ENCODE data around the gene LRRC1. TPM values are rescaled to one million over a fixed set of nuclear protein-coding genes. Genes with fewer than 3 reads are reported as not detected.

Gene LRRC1
- total RNA-seq, 1 donor from 2014 or later, result 2.6 TPM

- H3K27ac Mint-ChIP-seq (ENCODE audit: unreplicated experiment), result no peak overlapping the region
- no peak for TF ChIP-seq CTCF (IDR thresholded peaks at IDR 0.05; ENCODE audit: partially characterized antibody, unreplicated experiment)
- no peak for DNase-seq
- peaks cover 3% of the 10 kb centered on the region for H3K9me3 Mint-ChIP-seq (ENCODE audit: unreplicated experiment)
- H3K27me3 Mint-ChIP-seq (ENCODE audit: unreplicated experiment), result no peaks in the 10 kb centered on the region
- peaks cover 15% of the 10 kb centered on the region for H3K4me1 Mint-ChIP-seq (ENCODE audit: low read depth, unreplicated experiment)
- H3K4me3 Mint-ChIP-seq (ENCODE audit: unreplicated experiment), result no peak overlapping the region
- H3K36me3 Mint-ChIP-seq (ENCODE audit: unreplicated experiment), result no peaks in the 10 kb centered on the region
Measured at GRCh38 chr6:53898026-53898795, 103.4 kb downstream of the LRRC1 start.

- no peaks in the 10 kb centered on the region for H3K27me3 Mint-ChIP-seq (ENCODE audit: unreplicated experiment)
- peaks cover 3% of the 10 kb centered on the region for H3K9me3 Mint-ChIP-seq (ENCODE audit: unreplicated experiment)
- H3K27ac Mint-ChIP-seq (ENCODE audit: unreplicated experiment), result no peak overlapping the region
- DNase-seq, result no peak
- H3K36me3 Mint-ChIP-seq (ENCODE audit: unreplicated experiment), result no peaks in the 10 kb centered on the region
- H3K4me1 Mint-ChIP-seq (ENCODE audit: low read depth, unreplicated experiment), result peaks cover 16% of the 10 kb centered on the region
- H3K4me3 Mint-ChIP-seq (ENCODE audit: unreplicated experiment), result no peak overlapping the region
- TF ChIP-seq CTCF (IDR thresholded peaks at IDR 0.05; ENCODE audit: partially characterized antibody, unreplicated experiment), result no peak
Measured at GRCh38 chr6:53899512-53899911, 104.7 kb downstream of the LRRC1 start.

GRCh38 chr6:53903357-53903756, 108.6 kb downstream of the LRRC1 start:
- Mint-ChIP-seq H3K9me3 (ENCODE audit: unreplicated experiment) (peaks cover 2% of the 10 kb centered on the region), H3K27ac (ENCODE audit: unreplicated experiment) (no peak overlapping the region), H3K4me1 (ENCODE audit: low read depth, unreplicated experiment) (peaks cover 6% of the 10 kb centered on the region), H3K4me3 (ENCODE audit: unreplicated experiment) (no peak overlapping the region), H3K27me3 (ENCODE audit: unreplicated experiment) (no peaks in the 10 kb centered on the region), H3K36me3 (ENCODE audit: unreplicated experiment) (no peaks in the 10 kb centered on the region)
- DNase-seq, result no peak
- no peak for TF ChIP-seq CTCF (IDR thresholded peaks at IDR 0.05; ENCODE audit: partially characterized antibody, unreplicated experiment)

GRCh38 chr6:53906103-53906502, 111.3 kb downstream of the LRRC1 start:
- no peak for DNase-seq
- H3K36me3 Mint-ChIP-seq (ENCODE audit: unreplicated experiment), result no peaks in the 10 kb centered on the region
- no peak for TF ChIP-seq CTCF (IDR thresholded peaks at IDR 0.05; ENCODE audit: partially characterized antibody, unreplicated experiment)
- H3K4me3 Mint-ChIP-seq (ENCODE audit: unreplicated experiment), result no peak overlapping the region
- no peaks in the 10 kb centered on the region for H3K27me3 Mint-ChIP-seq (ENCODE audit: unreplicated experiment)
- no peak overlapping the region for H3K27ac Mint-ChIP-seq (ENCODE audit: unreplicated experiment)
- peaks cover 6% of the 10 kb centered on the region for H3K4me1 Mint-ChIP-seq (ENCODE audit: low read depth, unreplicated experiment)
- no peaks in the 10 kb centered on the region for H3K9me3 Mint-ChIP-seq (ENCODE audit: unreplicated experiment)

GRCh38 chr6:53906842-53907241, 112.0 kb downstream of the LRRC1 start:
- H3K27ac Mint-ChIP-seq (ENCODE audit: unreplicated experiment), result no peak overlapping the region
- H3K27me3 Mint-ChIP-seq (ENCODE audit: unreplicated experiment), result no peaks in the 10 kb centered on the region
- peaks cover 7% of the 10 kb centered on the region for H3K4me1 Mint-ChIP-seq (ENCODE audit: low read depth, unreplicated experiment)
- no peak for DNase-seq
- no peak overlapping the region for H3K4me3 Mint-ChIP-seq (ENCODE audit: unreplicated experiment)
- H3K36me3 Mint-ChIP-seq (ENCODE audit: unreplicated experiment), result no peaks in the 10 kb centered on the region
- no peak for TF ChIP-seq CTCF (IDR thresholded peaks at IDR 0.05; ENCODE audit: partially characterized antibody, unreplicated experiment)
- no peaks in the 10 kb centered on the region for H3K9me3 Mint-ChIP-seq (ENCODE audit: unreplicated experiment)

All from glutamatergic neuron (in vitro differentiated cells).